H9 (cell line): Measurements from ENCODE around the gene UFSP2. TPM values are rescaled to one million over a fixed set of nuclear protein-coding genes. Genes with fewer than 3 reads are reported as not detected.

Experiments
- DNase-seq: peaks from one replicate; pipeline ENCODE4 v3.0.0-alpha.2; 2017
- H2AFZ ChIP-seq: one replicate; pipeline ENCODE4 v1.6.1; 2013; ENCODE audit warnings: mild to moderate bottlenecking, low read length, control low read depth, moderate library complexity
- H2AK5ac ChIP-seq: 2 replicates; pipeline ENCODE4 v1.6.1; 2013; ENCODE audit warnings: low read length, control low read depth, mixed read lengths; ENCODE audit not compliant: insufficient read length
- H2BK120ac ChIP-seq: one replicate; pipeline ENCODE4 v1.6.1; 2013; ENCODE audit warnings: low read depth, mild to moderate bottlenecking, low read length, control low read depth, inconsistent platforms; ENCODE audit not compliant: poor library complexity, severe bottlenecking
- H2BK12ac ChIP-seq: 2 replicates; pipeline ENCODE4 v1.6.1; 2013; ENCODE audit warnings: low read length, control low read depth, mixed read lengths, low read depth; ENCODE audit not compliant: insufficient read length
- H2BK15ac ChIP-seq: 2 replicates; pipeline ENCODE4 v1.6.1; 2013; ENCODE audit warnings: low read depth, low read length, control low read depth
- H2BK20ac ChIP-seq: one replicate; pipeline ENCODE4 v1.6.1; 2013; ENCODE audit warnings: low read depth, mild to moderate bottlenecking, low read length, control low read depth, inconsistent platforms; ENCODE audit not compliant: poor library complexity, severe bottlenecking
- H2BK5ac ChIP-seq: 2 replicates; pipeline ENCODE4 v1.6.1; 2013; ENCODE audit warnings: low read length, control low read depth, mixed read lengths; ENCODE audit not compliant: insufficient read length
- H3K14ac ChIP-seq: 2 replicates; pipeline ENCODE4 v1.6.1; 2013; ENCODE audit warnings: low read length, control low read depth; ENCODE audit not compliant: insufficient read depth
- H3K18ac ChIP-seq: 2 replicates; pipeline ENCODE4 v1.6.1; 2013; ENCODE audit warnings: low read depth, mild to moderate bottlenecking, mixed read lengths, low read length, control low read depth; ENCODE audit not compliant: insufficient read length
- H3K23ac ChIP-seq: 2 replicates; pipeline ENCODE4 v1.6.1; 2013; ENCODE audit warnings: low read length, control low read depth, mixed read lengths, low read depth; ENCODE audit not compliant: insufficient read length
- H3K23me2 ChIP-seq: 2 replicates; pipeline ENCODE4 v1.6.1; 2013; ENCODE audit warnings: low read depth, mild to moderate bottlenecking, mixed read lengths, low read length, control low read depth; ENCODE audit not compliant: insufficient read length, poor library complexity, severe bottlenecking
- H3K27ac ChIP-seq: 2 replicates; pipeline ENCODE4 v1.5.1; 2013; ENCODE audit warnings: low read length, control low read depth, mixed read lengths, low read depth; ENCODE audit not compliant: insufficient read length
- H3K27me3 ChIP-seq: 2 replicates; pipeline ENCODE4 v1.6.1; 2013; ENCODE audit warnings: low read length, control low read depth, inconsistent platforms; ENCODE audit not compliant: insufficient read depth
- H3K4ac ChIP-seq: 2 replicates; pipeline ENCODE4 v1.6.1; 2013; ENCODE audit warnings: low read depth, mild to moderate bottlenecking, control low read depth, inconsistent platforms, low read length, moderate library complexity
- H3K4me1 ChIP-seq: 2 replicates; pipeline ENCODE4 v1.6.1; 2013; ENCODE audit warnings: low read length, control low read depth, inconsistent platforms; ENCODE audit not compliant: insufficient read depth
- H3K4me2 ChIP-seq: 2 replicates; pipeline ENCODE4 v1.6.1; 2013; ENCODE audit warnings: low read length, control low read depth, mixed read lengths; ENCODE audit not compliant: insufficient read length, insufficient read depth
- H3K56ac ChIP-seq: 2 replicates; pipeline ENCODE4 v1.6.1; 2013; ENCODE audit warnings: low read depth, mild to moderate bottlenecking, mixed read lengths, low read length, control low read depth; ENCODE audit not compliant: insufficient read length
- H3K79me1 ChIP-seq: 2 replicates; pipeline ENCODE4 v1.6.1; 2013; ENCODE audit warnings: low read depth, mild to moderate bottlenecking, moderate library complexity, low read length, control low read depth, inconsistent platforms; ENCODE audit not compliant: insufficient read depth, poor library complexity, severe bottlenecking
- H3K79me2 ChIP-seq: 2 replicates; pipeline ENCODE4 v1.6.1; 2013; ENCODE audit warnings: low read length, control low read depth, inconsistent platforms; ENCODE audit not compliant: insufficient read depth
- H3K9ac ChIP-seq: 2 replicates; pipeline ENCODE4 v1.6.1; 2013; ENCODE audit warnings: low read length, control low read depth, mixed read lengths; ENCODE audit not compliant: insufficient read length; ENCODE audit errors: extremely low read depth
- H3K9me3 ChIP-seq: one replicate; pipeline ENCODE4 v1.6.1; 2013; ENCODE audit warnings: low read depth, low read length, inconsistent platforms; ENCODE audit not compliant: control insufficient read depth
- H3T11ph ChIP-seq: one replicate; pipeline ENCODE4 v1.6.1; 2013; ENCODE audit warnings: mild to moderate bottlenecking, low read length, control low read depth, inconsistent platforms
- H4K20me1 ChIP-seq: one replicate; pipeline ENCODE4 v1.6.1; 2013; ENCODE audit not compliant: control insufficient read depth, insufficient read length, insufficient read depth
- H4K5ac ChIP-seq: 2 replicates; pipeline ENCODE4 v1.6.1; 2013; ENCODE audit warnings: low read depth, mild to moderate bottlenecking, mixed read lengths, low read length, control low read depth; ENCODE audit not compliant: insufficient read length
- H4K8ac ChIP-seq: replicated peaks from 2 replicates; pipeline ENCODE4 v1.6.1; 2013; ENCODE audit warnings: low read length, control low read depth, mixed read lengths, low read depth; ENCODE audit not compliant: insufficient read length
- H4K91ac ChIP-seq: 2 replicates; pipeline ENCODE4 v1.6.1; 2013; ENCODE audit warnings: low read depth, mild to moderate bottlenecking, moderate library complexity, mixed read lengths, low read length, control low read depth; ENCODE audit not compliant: insufficient read length
- H3K27ac Mint-ChIP-seq, 3 experiments: 2 replicates in 2 of 3; 3 replicates in 1 of 3; pipeline ENCODE4 v1.8.0; 2020 to 2021; ENCODE audit warnings: mixed read lengths in 3 of 3, mild to moderate bottlenecking in 1 of 3, moderate library complexity in 1 of 3
- H3K27me3 Mint-ChIP-seq: 2 replicates; pipeline ENCODE4 v1.8.0; 2021; ENCODE audit warnings: low read depth, mild to moderate bottlenecking, moderate library complexity, mixed read lengths
- H3K36me3 Mint-ChIP-seq, 3 experiments: 2 replicates in 2 of 3; 3 replicates in 1 of 3; pipeline ENCODE4 v1.8.0; 2020 to 2021; ENCODE audit warnings: low read depth in 3 of 3, mixed read lengths in 3 of 3; ENCODE audit not compliant: insufficient read depth in 1 of 3
- H3K4me1 Mint-ChIP-seq, 2 experiments: 2 replicates each; pipeline ENCODE4 v1.8.0; 2020; ENCODE audit warnings: mixed read lengths in 2 of 2
- H3K4me3 Mint-ChIP-seq, 2 experiments: 2 replicates in 1 of 2; 3 replicates in 1 of 2; pipeline ENCODE4 v1.8.0; 2020 to 2021; ENCODE audit warnings: mild to moderate bottlenecking in 2 of 2, mixed read lengths in 2 of 2, moderate library complexity in 1 of 2
- H3K9me3 Mint-ChIP-seq, 2 experiments: 2 replicates in 1 of 2; 3 replicates in 1 of 2; pipeline ENCODE4 v1.8.0; 2020; ENCODE audit warnings: mild to moderate bottlenecking in 2 of 2, mixed read lengths in 2 of 2, moderate library complexity in 1 of 2
- WGBS: extraction: QIAGEN DNeasy Blood & Tissue Kit; methylation state at CpG from one replicate; pipeline ENCODE4 v1.1.7; 2013; ENCODE audit warnings: missing lambda C conversion rate, low lambda C conversion rate, mixed read lengths; ENCODE audit not compliant: insufficient read length; ENCODE audit errors: extremely low coverage; 5-methylcytosine and 5-hydroxymethylcytosine counted together
- total RNA-seq: library from RNA; stranded (reverse); gene quantifications from 2 replicates; pipeline ENCODE4 v1.2.1, GENCODE V29; 2021
- TF ChIP-seq, protein P1 (sequence below): fragments of 200-600 bp; sonication (generic); conservative IDR thresholded peaks from 3 replicates; pipeline ENCODE4 v1.8.0; 2021; ENCODE audit warnings: antibody characterized with exemption, mild to moderate bottlenecking

UFSP2 gene
- total RNA-seq, 1 experiment from 2014 or later = 41.1 TPM

DNA sequence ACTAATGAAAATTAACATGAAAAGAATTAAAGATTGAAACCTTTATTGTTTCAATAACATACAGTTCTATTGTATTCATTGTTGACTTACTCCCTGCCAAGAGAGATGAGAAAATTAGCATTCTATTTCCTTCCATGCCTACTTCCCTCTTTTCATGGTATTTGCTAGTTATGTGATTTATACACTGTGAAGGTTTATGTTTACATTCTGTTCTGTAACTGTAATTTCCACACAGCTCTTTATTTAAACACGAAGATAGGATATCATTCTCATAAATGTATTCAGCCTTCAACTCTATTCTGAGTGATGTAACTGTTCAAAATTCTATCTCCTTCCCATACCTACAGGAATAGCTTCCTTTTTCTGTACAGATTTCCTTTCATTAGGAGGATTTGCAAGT lies 39.1 kb upstream of the UFSP2 start:
- H3K9me3 Mint-ChIP-seq = no peaks in the 10 kb centered on the region; a peak in 1 of 5 replicates
- Histone ChIP-seq H2BK12ac (no peak overlapping the region), H3K9me3 (no peaks in the 10 kb centered on the region), H3K14ac (no peak overlapping the region), H3K4me2 (no peak overlapping the region), H2BK20ac (no peak overlapping the region), H3K56ac (no peak overlapping the region), H2BK5ac (no peak overlapping the region), H3K79me2 (no peaks in the 10 kb centered on the region), H3K23me2 (no peaks in the 10 kb centered on the region), H2BK120ac (no peak overlapping the region), H3K4me1 (no peaks in the 10 kb centered on the region; the same call in 1 of the 2 replicates), H4K8ac (no peak overlapping the region), H3T11ph (no peak overlapping the region), H4K91ac (no peak overlapping the region), H2AK5ac (no peak overlapping the region), H2AFZ (no peak overlapping the region), H3K23ac (no peak overlapping the region), H3K79me1 (no peaks in the 10 kb centered on the region), H4K5ac (no peak overlapping the region), H3K18ac (no peak overlapping the region), H3K9ac (no peak overlapping the region), H3K27ac (no peak overlapping the region), H3K4ac (no peak overlapping the region), H3K27me3 (no peaks in the 10 kb centered on the region), H2BK15ac (no peak overlapping the region), H4K20me1 (no peaks in the 10 kb centered on the region)
- peaks cover 29 to 35% of the 10 kb centered on the region in 2 experiments for H3K4me1 Mint-ChIP-seq
- TF ChIP-seq, protein P1, sequence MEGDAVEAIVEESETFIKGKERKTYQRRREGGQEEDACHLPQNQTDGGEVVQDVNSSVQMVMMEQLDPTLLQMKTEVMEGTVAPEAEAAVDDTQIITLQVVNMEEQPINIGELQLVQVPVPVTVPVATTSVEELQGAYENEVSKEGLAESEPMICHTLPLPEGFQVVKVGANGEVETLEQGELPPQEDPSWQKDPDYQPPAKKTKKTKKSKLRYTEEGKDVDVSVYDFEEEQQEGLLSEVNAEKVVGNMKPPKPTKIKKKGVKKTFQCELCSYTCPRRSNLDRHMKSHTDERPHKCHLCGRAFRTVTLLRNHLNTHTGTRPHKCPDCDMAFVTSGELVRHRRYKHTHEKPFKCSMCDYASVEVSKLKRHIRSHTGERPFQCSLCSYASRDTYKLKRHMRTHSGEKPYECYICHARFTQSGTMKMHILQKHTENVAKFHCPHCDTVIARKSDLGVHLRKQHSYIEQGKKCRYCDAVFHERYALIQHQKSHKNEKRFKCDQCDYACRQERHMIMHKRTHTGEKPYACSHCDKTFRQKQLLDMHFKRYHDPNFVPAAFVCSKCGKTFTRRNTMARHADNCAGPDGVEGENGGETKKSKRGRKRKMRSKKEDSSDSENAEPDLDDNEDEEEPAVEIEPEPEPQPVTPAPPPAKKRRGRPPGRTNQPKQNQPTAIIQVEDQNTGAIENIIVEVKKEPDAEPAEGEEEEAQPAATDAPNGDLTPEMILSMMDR = no peak
- H3K27ac Mint-ChIP-seq = no peak overlapping the region
- H3K27me3 Mint-ChIP-seq = peaks cover 16% of the 10 kb centered on the region
- WGBS = no CpG with 5 or more reads among the region's 1 CpG
- peaks cover 0 to 3% (median 0%) of the 10 kb centered on the region in 3 experiments; a peak in 2 of 7 replicates for H3K36me3 Mint-ChIP-seq
- H3K4me3 Mint-ChIP-seq = no peak overlapping the region
- DNase-seq = no peak
